Neutrophil (primary cell): ENCODE data around the gene NTF3.

ENCODE experiments used
- H3K27ac ChIP-seq: fragments of 200-600 bp; sonication (generic); 2 replicates; pipeline ENCODE4 v1.5.1; 2016; ENCODE audit warnings: mild to moderate bottlenecking, moderate library complexity
- H3K27me3 ChIP-seq: fragments of 200-600 bp; sonication (generic); 2 replicates; pipeline ENCODE4 v1.6.0; 2016; ENCODE audit warnings: mild to moderate bottlenecking
- H3K36me3 ChIP-seq: fragments of 200-600 bp; sonication (generic); 2 replicates; pipeline ENCODE4 v1.5.1; 2017
- H3K4me1 ChIP-seq, 2 experiments: fragments of 200-600 bp in 1 of 2; sonication (generic) in 1 of 2; 1 replicate in 1 of 2; 2 replicates in 1 of 2; pipeline versions ENCODE4 v1.5.1 to v1.6.1; 2013 to 2016; ENCODE audit warnings: low read depth in 1 of 2, low read length in 1 of 2, mild to moderate bottlenecking in 1 of 2, moderate library complexity in 1 of 2; ENCODE audit not compliant: control insufficient read depth in 1 of 2, insufficient read depth in 1 of 2
- H3K4me3 ChIP-seq, 2 experiments: fragments of 200-600 bp in 1 of 2; sonication (generic) in 1 of 2; 1 replicate in 1 of 2; 2 replicates in 1 of 2; pipeline ENCODE4 v1.5.1; 2013 to 2016; ENCODE audit warnings: low read depth in 1 of 2, low read length in 1 of 2, mild to moderate bottlenecking in 1 of 2, moderate library complexity in 1 of 2
- H3K9me3 ChIP-seq: fragments of 200-600 bp; sonication (generic); 2 replicates; pipeline ENCODE4 v1.5.1; 2016
- CTCF ChIP-seq: fragments of 200-600 bp; sonication (generic); IDR thresholded peaks from 2 replicates; pipeline ENCODE4 v1.5.1; 2016; ENCODE audit warnings: antibody characterized with exemption

Gene NTF3

GRCh38 chr12:5470703-5471102 lies 38.8 kb downstream of the NTF3 start:
- no peak for TF ChIP-seq CTCF
- H3K4me1 ChIP-seq, result no peaks in the 10 kb centered on the region

GRCh38 chr12:5473076-5473782 lies 41.3 kb downstream of the NTF3 start:
- no peak overlapping the region for H3K4me3 ChIP-seq
- TF ChIP-seq CTCF, result no peak
- no peaks in the 10 kb centered on the region for H3K4me1 ChIP-seq
- H3K27ac ChIP-seq, result no peak overlapping the region
- H3K9me3 ChIP-seq, result no peaks in the 10 kb centered on the region
- H3K36me3 ChIP-seq, result no peaks in the 10 kb centered on the region
- no peaks in the 10 kb centered on the region for H3K27me3 ChIP-seq

More at GRCh38 chr12:5470703-5471102, 38.8 kb downstream of the NTF3 start:
- no peaks in the 10 kb centered on the region for H3K9me3 ChIP-seq
- H3K27me3 ChIP-seq, result peaks cover 4% of the 10 kb centered on the region
- no peak overlapping the region for H3K4me3 ChIP-seq
- no peaks in the 10 kb centered on the region for H3K36me3 ChIP-seq
- no peak overlapping the region for H3K27ac ChIP-seq

- no peak overlapping the region for H3K27ac ChIP-seq
- no peaks in the 10 kb centered on the region for H3K4me1 ChIP-seq
- no peaks in the 10 kb centered on the region for H3K9me3 ChIP-seq
- no peaks in the 10 kb centered on the region for H3K27me3 ChIP-seq
- no peaks in the 10 kb centered on the region for H3K36me3 ChIP-seq
- TF ChIP-seq CTCF, result no peak
- no peak overlapping the region for H3K4me3 ChIP-seq
Observed at GRCh38 chr12:5473783-5474116, 41.8 kb downstream of the NTF3 start.

GRCh38 chr12:5476356-5476755 lies 44.4 kb downstream of the NTF3 start:
- Histone ChIP-seq H3K4me3 (no peak overlapping the region), H3K4me1 (no peaks in the 10 kb centered on the region), H3K27me3 (no peaks in the 10 kb centered on the region), H3K9me3 (no peaks in the 10 kb centered on the region), H3K27ac (no peak overlapping the region), H3K36me3 (no peaks in the 10 kb centered on the region)
- TF ChIP-seq CTCF, result no peak

GRCh38 chr12:5478081-5478706 lies 46.3 kb downstream of the NTF3 start:
- no peak for TF ChIP-seq CTCF
- no peaks in the 10 kb centered on the region for H3K9me3 ChIP-seq
- no peaks in the 10 kb centered on the region for H3K27me3 ChIP-seq
- no peaks in the 10 kb centered on the region for H3K36me3 ChIP-seq
- no peaks in the 10 kb centered on the region for H3K4me1 ChIP-seq
- H3K27ac ChIP-seq, result no peak overlapping the region
- H3K4me3 ChIP-seq, result no peak overlapping the region
